Liver (tissue), 9 donors: ENCODE results near the gene ETS2. TPM values are rescaled to one million over a fixed set of nuclear protein-coding genes. Genes with fewer than 3 reads are reported as not detected.
A peak's percentile ranks its signal among the peaks of the same experiment; 100 is the strongest.

Experiments used
- DNase-seq: peaks from one replicate; pipeline ENCODE4 v3.0.0-alpha.2; 2017; ENCODE audit warnings: low spot score
- H3K27ac ChIP-seq, 2 donors: one replicate each; pipeline ENCODE4 v1.7.0; 2013; ENCODE audit warnings: inconsistent platforms in 2 of 2, low read length in 2 of 2, control low read depth in 1 of 2, low read depth in 1 of 2, mild to moderate bottlenecking in 1 of 2
- H3K27me3 ChIP-seq, 4 donors: one replicate each; pipeline versions ENCODE4 v1.6.1 to v1.7.0; 2013; ENCODE audit warnings: low read length in 3 of 4, inconsistent platforms in 1 of 4, mild to moderate bottlenecking in 1 of 4, moderate library complexity in 1 of 4; ENCODE audit not compliant: control insufficient read depth in 4 of 4, insufficient read depth in 4 of 4
- H3K36me3 ChIP-seq, 4 donors: one replicate each; pipeline versions ENCODE4 v1.6.1 to v1.7.0; 2013; ENCODE audit warnings: low read length in 3 of 4, mild to moderate bottlenecking in 3 of 4, low read depth in 1 of 4, moderate library complexity in 1 of 4; ENCODE audit not compliant: control insufficient read depth in 4 of 4, insufficient read depth in 3 of 4
- H3K4me1 ChIP-seq, 4 donors: one replicate each; pipeline versions ENCODE4 v1.6.1 to v1.7.0; 2013; ENCODE audit warnings: low read length in 3 of 4, mild to moderate bottlenecking in 3 of 4, moderate library complexity in 1 of 4; ENCODE audit not compliant: control insufficient read depth in 4 of 4, insufficient read depth in 4 of 4
- H3K4me3 ChIP-seq, 3 donors: one replicate each; pipeline versions ENCODE4 v1.6.1 to v1.7.0; 2013; ENCODE audit warnings: low read length in 3 of 3, control low read depth in 1 of 3, low read depth in 1 of 3, mild to moderate bottlenecking in 1 of 3
- H3K9ac ChIP-seq, 2 donors: one replicate each; pipeline ENCODE4 v1.7.0; 2013; ENCODE audit warnings: low read length in 2 of 2, mild to moderate bottlenecking in 2 of 2, moderate library complexity in 2 of 2, control low read depth in 1 of 2, low read depth in 1 of 2
- H3K9me3 ChIP-seq, 4 donors: one replicate each; pipeline versions ENCODE4 v1.6.1 to v1.7.0; 2013; ENCODE audit warnings: low read length in 3 of 4; ENCODE audit not compliant: control insufficient read depth in 4 of 4
- CTCF ChIP-seq: fragments of 150-350 bp; IDR thresholded peaks from 2 replicates; pipeline ENCODE4 v1.5.1; 2017; ENCODE audit warnings: improper control_type of control experiment, low read depth, low read length; ENCODE audit not compliant: missing input control
- EGR1 ChIP-seq, 2 donors: IDR thresholded peaks; 2 replicates each; pipeline ENCODE4 v1.6.1; 2016 to 2018; ENCODE audit warnings: antibody characterized with exemption in 2 of 2, low read depth in 2 of 2
- HNF4A ChIP-seq, 2 donors: conservative IDR thresholded peaks; 2 replicates each; pipeline ENCODE4 v1.6.1; 2016; ENCODE audit warnings: antibody characterized with exemption in 2 of 2, mild to moderate bottlenecking in 2 of 2
- HNF4G ChIP-seq: IDR thresholded peaks from 2 replicates; pipeline ENCODE4 v1.6.1; 2016; ENCODE audit warnings: antibody characterized with exemption
- JUND ChIP-seq, 2 donors: IDR thresholded peaks; 2 replicates each; pipeline ENCODE4 v1.6.1; 2016; ENCODE audit warnings: antibody characterized with exemption in 2 of 2
- NR2F2 ChIP-seq: IDR thresholded peaks from 2 replicates; pipeline ENCODE4 v1.6.1; 2016; ENCODE audit warnings: antibody characterized with exemption
- RAD21 ChIP-seq, 2 donors: IDR thresholded peaks; 2 replicates each; pipeline ENCODE4 v1.6.1; 2016; ENCODE audit warnings: antibody characterized with exemption in 2 of 2, mild to moderate bottlenecking in 2 of 2
- RXRA ChIP-seq, 2 donors: IDR thresholded peaks; 2 replicates each; pipeline ENCODE4 v1.6.1; 2017 to 2018; ENCODE audit warnings: antibody characterized with exemption in 2 of 2, mild to moderate bottlenecking in 1 of 2
- SP1 ChIP-seq: IDR thresholded peaks from 2 replicates; pipeline ENCODE4 v1.6.1; 2018; ENCODE audit warnings: antibody characterized with exemption, mild to moderate bottlenecking
- TAF1 ChIP-seq: conservative IDR thresholded peaks from 2 replicates; pipeline ENCODE4 v1.6.1; 2016; ENCODE audit warnings: antibody characterized with exemption, mild to moderate bottlenecking
- YY1 ChIP-seq: IDR thresholded peaks from 2 replicates; pipeline ENCODE4 v1.6.1; 2016; ENCODE audit warnings: antibody characterized with exemption, mild to moderate bottlenecking
- WGBS: extraction: QIAGEN DNeasy Blood & Tissue Kit; methylation state at CpG from one replicate; pipeline ENCODE4 v1.1.7; 2013; 5-methylcytosine and 5-hydroxymethylcytosine counted together
- polyA plus RNA-seq, 2 donors: library from polyadenylated mRNA; stranded (reverse) in 1 of 2; unstranded in 1 of 2; fragments of 200-250 nt in 1 of 2; fragments of >200 nt in 1 of 2; fragmentation: Nextera tagmentation in 1 of 2; extraction: Ambion mirVana in 1 of 2; gene quantifications; one replicate each; pipeline versions ENCODE4 v1.2.1 to v1.2.3, GENCODE V29; 2013 to 2015
- total RNA-seq, 2 donors: library from RNA; depleted of rRNA; stranded (reverse); fragments of >200 nt; gene quantifications; one replicate each; pipeline ENCODE4 v1.2.3, GENCODE V29; 2014
- TF ChIP-seq, protein P1 (sequence below): IDR thresholded peaks from 2 replicates; pipeline ENCODE4 v1.6.1; 2016; ENCODE audit warnings: antibody characterized with exemption, mild to moderate bottlenecking
- TF ChIP-seq, protein P2 (sequence below): IDR thresholded peaks from 2 replicates; pipeline ENCODE4 v1.6.1; 2016; ENCODE audit warnings: antibody characterized with exemption
- donor health status: healthy.
- donor health status: healthy.
- donor health status: healthy.
- donor health status: healthy.
- donor health status: healthy.

The ETS2 gene
- total and polyA plus RNA-seq, 4 donors = 20.2 to 90.7 (median 41.8) TPM

GRCh38 chr21:38821959-38822682 is 16.4 kb downstream of the ETS2 start:
- Histone ChIP-seq H3K36me3 (peaks cover 13 to 76% (median 55%) of the 10 kb centered on the region in 4 donors), H3K27me3 (no peaks in the 10 kb centered on the region), H3K9me3 (peaks cover 0 to 12% (median under 1%) of the 10 kb centered on the region in 4 donors), H3K4me3 (no peak overlapping the region), H3K9ac (no peak overlapping the region), H3K4me1 (peaks cover 9 to 60% (median 20%) of the 10 kb centered on the region in 4 donors), H3K27ac (peak overlapping the region; percentile 88 to 93)
- TF ChIP-seq, protein P1, sequence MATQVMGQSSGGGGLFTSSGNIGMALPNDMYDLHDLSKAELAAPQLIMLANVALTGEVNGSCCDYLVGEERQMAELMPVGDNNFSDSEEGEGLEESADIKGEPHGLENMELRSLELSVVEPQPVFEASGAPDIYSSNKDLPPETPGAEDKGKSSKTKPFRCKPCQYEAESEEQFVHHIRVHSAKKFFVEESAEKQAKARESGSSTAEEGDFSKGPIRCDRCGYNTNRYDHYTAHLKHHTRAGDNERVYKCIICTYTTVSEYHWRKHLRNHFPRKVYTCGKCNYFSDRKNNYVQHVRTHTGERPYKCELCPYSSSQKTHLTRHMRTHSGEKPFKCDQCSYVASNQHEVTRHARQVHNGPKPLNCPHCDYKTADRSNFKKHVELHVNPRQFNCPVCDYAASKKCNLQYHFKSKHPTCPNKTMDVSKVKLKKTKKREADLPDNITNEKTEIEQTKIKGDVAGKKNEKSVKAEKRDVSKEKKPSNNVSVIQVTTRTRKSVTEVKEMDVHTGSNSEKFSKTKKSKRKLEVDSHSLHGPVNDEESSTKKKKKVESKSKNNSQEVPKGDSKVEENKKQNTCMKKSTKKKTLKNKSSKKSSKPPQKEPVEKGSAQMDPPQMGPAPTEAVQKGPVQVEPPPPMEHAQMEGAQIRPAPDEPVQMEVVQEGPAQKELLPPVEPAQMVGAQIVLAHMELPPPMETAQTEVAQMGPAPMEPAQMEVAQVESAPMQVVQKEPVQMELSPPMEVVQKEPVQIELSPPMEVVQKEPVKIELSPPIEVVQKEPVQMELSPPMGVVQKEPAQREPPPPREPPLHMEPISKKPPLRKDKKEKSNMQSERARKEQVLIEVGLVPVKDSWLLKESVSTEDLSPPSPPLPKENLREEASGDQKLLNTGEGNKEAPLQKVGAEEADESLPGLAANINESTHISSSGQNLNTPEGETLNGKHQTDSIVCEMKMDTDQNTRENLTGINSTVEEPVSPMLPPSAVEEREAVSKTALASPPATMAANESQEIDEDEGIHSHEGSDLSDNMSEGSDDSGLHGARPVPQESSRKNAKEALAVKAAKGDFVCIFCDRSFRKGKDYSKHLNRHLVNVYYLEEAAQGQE = no peak
- TF ChIP-seq HNF4G (no peak), RAD21 (IDR thresholded peaks at IDR 0.05) (no peak), JUND (IDR thresholded peaks at IDR 0.05) (no peak), NR2F2 (no peak), HNF4A (conservative IDR thresholded peaks at IDR 0.05) (no peak)
- no peak for DNase-seq
- 93% methylated on average over 9 of the region's 9 CpGs for WGBS

- DNase-seq = no peak
- Histone ChIP-seq H3K4me3 (no peak overlapping the region), H3K27ac (peak overlapping the region; percentile 88 to 93), H3K9me3 (peaks cover 0 to 16% (median under 1%) of the 10 kb centered on the region in 4 donors), H3K4me1 (peaks cover 9 to 60% (median 20%) of the 10 kb centered on the region in 4 donors), H3K36me3 (peaks cover 13 to 69% (median 48%) of the 10 kb centered on the region in 4 donors), H3K9ac (peak overlapping the region in 1 of 2 donors; percentile 21), H3K27me3 (no peaks in the 10 kb centered on the region)
- TF ChIP-seq YY1 (no peak), RAD21 (IDR thresholded peaks at IDR 0.05) (peak in 1 of 2 donors; percentile 24), TAF1 (no peak), NR2F2 (no peak), SP1 (peak; percentile 8)
- 70% methylated on average over 26 of the region's 26 CpGs for WGBS
These were observed 17.1 kb downstream of the ETS2 start for GRCh38 chr21:38822778-38823238.

GRCh38 chr21:38823737-38824123 is 18.0 kb downstream of the ETS2 start:
- H3K9ac ChIP-seq = peak overlapping the region in 1 of 2 donors; percentile 44
- H3K27me3 ChIP-seq = no peaks in the 10 kb centered on the region
- peaks cover 6 to 53% (median 19%) of the 10 kb centered on the region in 4 donors for H3K4me1 ChIP-seq
- 75% methylated on average over 3 of the region's 3 CpGs for WGBS
- TF ChIP-seq YY1 (no peak), CTCF (no peak), EGR1 (IDR thresholded peaks at IDR 0.05; ENCODE audit: low read depth in 2 of 2) (no peak), RXRA (IDR thresholded peaks at IDR 0.05) (no peak)
- TF ChIP-seq, protein P2, sequence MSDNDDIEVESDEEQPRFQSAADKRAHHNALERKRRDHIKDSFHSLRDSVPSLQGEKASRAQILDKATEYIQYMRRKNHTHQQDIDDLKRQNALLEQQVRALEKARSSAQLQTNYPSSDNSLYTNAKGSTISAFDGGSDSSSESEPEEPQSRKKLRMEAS = no peak
- H3K36me3 ChIP-seq = peaks cover 9 to 60% (median 39%) of the 10 kb centered on the region in 4 donors
- peaks cover 0 to 17% (median under 1%) of the 10 kb centered on the region in 4 donors for H3K9me3 ChIP-seq
- H3K27ac ChIP-seq = peak overlapping the region; percentile 58 to 93
- no peak for DNase-seq
- H3K4me3 ChIP-seq = no peak overlapping the region
